SK-N-DZ (cell line): Measurements from ENCODE around the gene CELF1.

Source experiments
- DNase-seq: peaks from one replicate; pipeline ENCODE4 v3.0.0-alpha.2; 2015; ENCODE audit warnings: low spot score
- small RNA-seq, 2 experiments: library from RNA; depleted of rRNA; stranded (forward); fragments of <200 nt; gene quantifications; one replicate each; pipeline ENCODE3, GENCODE V24; 2014

CELF1 gene

DNA sequence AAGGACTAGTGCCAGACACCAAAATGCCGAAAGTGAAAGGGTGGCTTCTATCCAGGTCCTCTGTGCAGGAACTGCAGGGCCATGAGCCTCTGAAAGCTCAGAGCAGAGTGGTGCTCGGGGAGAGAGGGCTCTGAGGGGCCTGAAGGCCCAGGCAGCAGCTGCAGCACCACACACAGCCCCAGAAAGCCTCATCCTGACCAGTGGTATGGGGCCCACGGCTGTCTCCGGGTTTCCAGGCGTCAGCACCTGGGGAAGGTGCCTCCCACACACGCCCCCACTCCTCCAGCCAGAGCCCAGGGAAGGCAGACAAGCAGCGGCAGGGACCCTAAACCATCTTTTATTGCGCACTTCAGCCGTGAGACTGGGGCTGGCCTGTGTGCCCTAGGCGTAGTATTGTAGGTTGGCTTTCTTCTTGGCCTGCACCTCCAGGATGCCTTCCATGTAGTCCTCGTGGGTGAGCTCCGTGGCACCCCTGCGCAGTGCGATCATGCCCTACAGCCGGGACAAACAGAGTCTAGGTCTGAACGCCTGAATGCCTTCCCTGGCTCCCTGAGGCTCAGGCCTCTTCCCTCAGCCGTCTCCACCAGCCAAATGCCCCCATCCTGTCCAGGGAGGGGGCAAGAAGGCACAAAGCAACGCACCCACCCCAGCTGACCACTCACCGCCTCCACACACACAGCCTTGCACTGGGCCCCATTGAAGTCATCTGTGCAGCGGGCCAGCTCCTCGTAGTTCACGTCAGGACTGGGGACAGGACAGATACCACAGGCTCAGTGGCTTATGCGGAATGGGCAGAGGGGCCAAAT lies 134.3 kb downstream of the CELF1 start:
- DNase-seq, result no peak

DNA sequence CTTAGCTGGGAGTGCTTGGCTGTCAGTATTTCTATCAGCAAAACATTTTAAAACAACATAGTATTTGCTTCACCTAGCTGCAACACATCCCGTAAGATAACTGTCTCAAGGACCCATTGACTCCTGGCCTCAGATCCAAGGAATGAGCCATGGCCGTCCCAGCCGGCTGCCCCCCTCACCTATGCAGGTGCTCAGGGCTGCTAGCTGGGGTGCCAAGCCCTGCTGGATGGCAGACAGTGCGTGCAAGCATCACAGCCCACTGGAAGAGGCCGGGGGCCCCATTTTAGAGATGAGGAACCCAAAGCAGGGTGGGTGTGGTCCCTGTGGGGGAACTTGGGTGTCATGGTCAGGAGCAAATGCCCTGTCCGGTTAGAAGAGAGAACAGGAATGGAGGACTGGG lies 135.2 kb downstream of the CELF1 start:
- no peak for DNase-seq

GRCh38 chr11:47415949-47416472 lies 136.9 kb downstream of the CELF1 start:
- no peak for DNase-seq

Small RNA genes lying within 50 kb of the gene (small RNA-seq; reads per million reads assigned to genes)
- gene RN7SL652P (0 to 0.13 reads per million in 2 experiments), gene RNU5E-10P (0.24 to 2.4 reads per million in 2 experiments)
